HEK293 (cell line): ENCODE data around the gene MAPK14.

ENCODE experiments used
- GLIS1 ChIP-seq: fragments of 450-650 bp; formaldehyde crosslinking; IDR thresholded peaks from 2 replicates; pipeline ENCODE4 v1.5.1; 2016; ENCODE audit warnings: missing biosample characterization, missing genetic modification characterization
- INSM2 ChIP-seq: fragments of 450-650 bp; formaldehyde crosslinking; IDR thresholded peaks from 2 replicates; pipeline ENCODE4 v1.5.1; 2016; ENCODE audit warnings: missing biosample characterization, missing genetic modification characterization
- OSR2 ChIP-seq: fragments of 450-650 bp; formaldehyde crosslinking; IDR thresholded peaks from 2 replicates; pipeline ENCODE4 v1.5.1; 2016; ENCODE audit warnings: missing biosample characterization, missing genetic modification characterization
- SALL2 ChIP-seq: fragments of 450-650 bp; formaldehyde crosslinking; IDR thresholded peaks from 2 replicates; pipeline ENCODE4 v1.5.0; 2017; ENCODE audit warnings: missing biosample characterization, mild to moderate bottlenecking, missing genetic modification characterization, borderline replicate concordance
- YY1 ChIP-seq: fragments of 450-650 bp; formaldehyde crosslinking; IDR thresholded peaks from 2 replicates; pipeline ENCODE4 v1.5.1; 2018; ENCODE audit warnings: missing biosample characterization, missing genetic modification characterization
- ZBTB17 ChIP-seq: fragments of 450-650 bp; formaldehyde crosslinking; IDR thresholded peaks from 2 replicates; pipeline ENCODE4 v1.5.1; 2016; ENCODE audit warnings: missing biosample characterization, missing genetic modification characterization
- ZBTB20 ChIP-seq: fragments of 450-650 bp; formaldehyde crosslinking; IDR thresholded peaks from 2 replicates; pipeline ENCODE4 v1.5.1; 2016; ENCODE audit warnings: missing biosample characterization, missing genetic modification characterization
- ZNF335 ChIP-seq: fragments of 450-650 bp; formaldehyde crosslinking; conservative IDR thresholded peaks from 2 replicates; pipeline ENCODE4 v1.5.1; 2016; ENCODE audit warnings: missing biosample characterization, missing genetic modification characterization
- ZNF626 ChIP-seq: fragments of 450-650 bp; sonication (Bioruptor Pico); formaldehyde crosslinking; IDR thresholded peaks from 2 replicates; pipeline ENCODE4 v1.5.1; 2018; ENCODE audit warnings: missing biosample characterization, missing genetic modification characterization, inconsistent platforms
- ZNF629 ChIP-seq: fragments of 450-650 bp; formaldehyde crosslinking; IDR thresholded peaks from 2 replicates; pipeline ENCODE4 v1.5.1; 2017; ENCODE audit warnings: missing biosample characterization, missing genetic modification characterization
- TF ChIP-seq, protein P1 (sequence below): fragments of 450-650 bp; formaldehyde crosslinking; IDR thresholded peaks from 2 replicates; pipeline ENCODE4 v1.5.1; 2016; ENCODE audit warnings: missing biosample characterization, missing genetic modification characterization
- TF ChIP-seq, protein P2 (sequence below): fragments of 450-650 bp; formaldehyde crosslinking; IDR thresholded peaks from 2 replicates; pipeline ENCODE4 v1.5.1; 2016; ENCODE audit warnings: missing biosample characterization, missing genetic modification characterization
- TF ChIP-seq, protein P3 (sequence below): fragments of 450-650 bp; formaldehyde crosslinking; conservative IDR thresholded peaks from 2 replicates; pipeline ENCODE4 v1.5.1; 2016; ENCODE audit warnings: low read depth, missing biosample characterization, missing genetic modification characterization
- TF ChIP-seq, protein P4 (sequence below): sonication (generic); formaldehyde crosslinking; IDR thresholded peaks from 2 replicates; pipeline ENCODE4 v1.8.1; 2022; ENCODE audit warnings: mild to moderate bottlenecking, moderate library complexity, missing genetic modification reagents
- TF ChIP-seq, protein P5 (sequence below): fragments of 450-650 bp; formaldehyde crosslinking; IDR thresholded peaks from 2 replicates; pipeline ENCODE4 v1.5.1; 2016; ENCODE audit warnings: missing biosample characterization, missing genetic modification characterization

The MAPK14 gene

GRCh38 chr6:36028088-36028876 is 674 bp downstream of the MAPK14 start (continued):
- TF ChIP-seq, protein P1, sequence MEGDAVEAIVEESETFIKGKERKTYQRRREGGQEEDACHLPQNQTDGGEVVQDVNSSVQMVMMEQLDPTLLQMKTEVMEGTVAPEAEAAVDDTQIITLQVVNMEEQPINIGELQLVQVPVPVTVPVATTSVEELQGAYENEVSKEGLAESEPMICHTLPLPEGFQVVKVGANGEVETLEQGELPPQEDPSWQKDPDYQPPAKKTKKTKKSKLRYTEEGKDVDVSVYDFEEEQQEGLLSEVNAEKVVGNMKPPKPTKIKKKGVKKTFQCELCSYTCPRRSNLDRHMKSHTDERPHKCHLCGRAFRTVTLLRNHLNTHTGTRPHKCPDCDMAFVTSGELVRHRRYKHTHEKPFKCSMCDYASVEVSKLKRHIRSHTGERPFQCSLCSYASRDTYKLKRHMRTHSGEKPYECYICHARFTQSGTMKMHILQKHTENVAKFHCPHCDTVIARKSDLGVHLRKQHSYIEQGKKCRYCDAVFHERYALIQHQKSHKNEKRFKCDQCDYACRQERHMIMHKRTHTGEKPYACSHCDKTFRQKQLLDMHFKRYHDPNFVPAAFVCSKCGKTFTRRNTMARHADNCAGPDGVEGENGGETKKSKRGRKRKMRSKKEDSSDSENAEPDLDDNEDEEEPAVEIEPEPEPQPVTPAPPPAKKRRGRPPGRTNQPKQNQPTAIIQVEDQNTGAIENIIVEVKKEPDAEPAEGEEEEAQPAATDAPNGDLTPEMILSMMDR, result peak; percentile 66
- TF ChIP-seq ZBTB17 (0 out of 2 replicates have a peak, but pooled peaks have one; percentile 5), ZNF335 (tag by site-specific recombination) (peak; percentile 100), ZNF629 (no peak), YY1 (tag by site-specific recombination) (no peak), OSR2 (tag by site-specific recombination) (no peak), SALL2 (no peak), ZNF626 (no peak), INSM2 (tag by site-specific recombination) (peak; percentile 56; the same call in 1 of the 2 replicates), GLIS1 (0 out of 2 replicates have a peak, but pooled peaks have one; percentile 8), ZBTB20 (peak; percentile 71)
- TF ChIP-seq, protein P2, sequence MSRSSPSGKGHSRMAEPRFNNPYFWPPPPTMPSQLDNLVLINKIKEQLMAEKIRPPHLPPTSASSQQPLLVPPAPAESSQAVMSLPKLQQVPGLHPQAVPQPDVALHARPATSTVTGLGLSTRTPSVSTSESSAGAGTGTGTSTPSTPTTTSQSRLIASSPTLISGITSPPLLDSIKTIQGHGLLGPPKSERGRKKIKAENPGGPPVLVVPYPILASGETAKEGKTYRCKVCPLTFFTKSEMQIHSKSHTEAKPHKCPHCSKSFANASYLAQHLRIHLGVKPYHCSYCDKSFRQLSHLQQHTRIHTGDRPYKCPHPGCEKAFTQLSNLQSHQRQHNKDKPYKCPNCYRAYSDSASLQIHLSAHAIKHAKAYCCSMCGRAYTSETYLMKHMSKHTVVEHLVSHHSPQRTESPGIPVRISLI (tag by site-specific recombination), result peak; percentile 86
- TF ChIP-seq, protein P3, sequence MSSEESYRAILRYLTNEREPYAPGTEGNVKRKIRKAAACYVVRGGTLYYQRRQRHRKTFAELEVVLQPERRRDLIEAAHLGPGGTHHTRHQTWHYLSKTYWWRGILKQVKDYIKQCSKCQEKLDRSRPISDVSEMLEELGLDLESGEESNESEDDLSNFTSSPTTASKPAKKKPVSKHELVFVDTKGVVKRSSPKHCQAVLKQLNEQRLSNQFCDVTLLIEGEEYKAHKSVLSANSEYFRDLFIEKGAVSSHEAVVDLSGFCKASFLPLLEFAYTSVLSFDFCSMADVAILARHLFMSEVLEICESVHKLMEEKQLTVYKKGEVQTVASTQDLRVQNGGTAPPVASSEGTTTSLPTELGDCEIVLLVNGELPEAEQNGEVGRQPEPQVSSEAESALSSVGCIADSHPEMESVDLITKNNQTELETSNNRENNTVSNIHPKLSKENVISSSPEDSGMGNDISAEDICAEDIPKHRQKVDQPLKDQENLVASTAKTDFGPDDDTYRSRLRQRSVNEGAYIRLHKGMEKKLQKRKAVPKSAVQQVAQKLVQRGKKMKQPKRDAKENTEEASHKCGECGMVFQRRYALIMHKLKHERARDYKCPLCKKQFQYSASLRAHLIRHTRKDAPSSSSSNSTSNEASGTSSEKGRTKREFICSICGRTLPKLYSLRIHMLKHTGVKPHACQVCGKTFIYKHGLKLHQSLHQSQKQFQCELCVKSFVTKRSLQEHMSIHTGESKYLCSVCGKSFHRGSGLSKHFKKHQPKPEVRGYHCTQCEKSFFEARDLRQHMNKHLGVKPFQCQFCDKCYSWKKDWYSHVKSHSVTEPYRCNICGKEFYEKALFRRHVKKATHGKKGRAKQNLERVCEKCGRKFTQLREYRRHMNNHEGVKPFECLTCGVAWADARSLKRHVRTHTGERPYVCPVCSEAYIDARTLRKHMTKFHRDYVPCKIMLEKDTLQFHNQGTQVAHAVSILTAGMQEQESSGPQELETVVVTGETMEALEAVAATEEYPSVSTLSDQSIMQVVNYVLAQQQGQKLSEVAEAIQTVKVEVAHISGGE (tag by site-specific recombination), result 0 out of 2 replicates have a peak, but pooled peaks have one; percentile 35
- TF ChIP-seq, protein P4, sequence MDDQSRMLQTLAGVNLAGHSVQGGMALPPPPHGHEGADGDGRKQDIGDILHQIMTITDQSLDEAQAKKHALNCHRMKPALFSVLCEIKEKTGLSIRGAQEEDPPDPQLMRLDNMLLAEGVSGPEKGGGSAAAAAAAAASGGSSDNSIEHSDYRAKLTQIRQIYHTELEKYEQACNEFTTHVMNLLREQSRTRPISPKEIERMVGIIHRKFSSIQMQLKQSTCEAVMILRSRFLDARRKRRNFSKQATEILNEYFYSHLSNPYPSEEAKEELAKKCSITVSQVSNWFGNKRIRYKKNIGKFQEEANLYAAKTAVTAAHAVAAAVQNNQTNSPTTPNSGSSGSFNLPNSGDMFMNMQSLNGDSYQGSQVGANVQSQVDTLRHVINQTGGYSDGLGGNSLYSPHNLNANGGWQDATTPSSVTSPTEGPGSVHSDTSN (CRISPR knock-in tag), result peak; percentile 79; the same call in 1 of the 2 replicates
- TF ChIP-seq, protein P5, sequence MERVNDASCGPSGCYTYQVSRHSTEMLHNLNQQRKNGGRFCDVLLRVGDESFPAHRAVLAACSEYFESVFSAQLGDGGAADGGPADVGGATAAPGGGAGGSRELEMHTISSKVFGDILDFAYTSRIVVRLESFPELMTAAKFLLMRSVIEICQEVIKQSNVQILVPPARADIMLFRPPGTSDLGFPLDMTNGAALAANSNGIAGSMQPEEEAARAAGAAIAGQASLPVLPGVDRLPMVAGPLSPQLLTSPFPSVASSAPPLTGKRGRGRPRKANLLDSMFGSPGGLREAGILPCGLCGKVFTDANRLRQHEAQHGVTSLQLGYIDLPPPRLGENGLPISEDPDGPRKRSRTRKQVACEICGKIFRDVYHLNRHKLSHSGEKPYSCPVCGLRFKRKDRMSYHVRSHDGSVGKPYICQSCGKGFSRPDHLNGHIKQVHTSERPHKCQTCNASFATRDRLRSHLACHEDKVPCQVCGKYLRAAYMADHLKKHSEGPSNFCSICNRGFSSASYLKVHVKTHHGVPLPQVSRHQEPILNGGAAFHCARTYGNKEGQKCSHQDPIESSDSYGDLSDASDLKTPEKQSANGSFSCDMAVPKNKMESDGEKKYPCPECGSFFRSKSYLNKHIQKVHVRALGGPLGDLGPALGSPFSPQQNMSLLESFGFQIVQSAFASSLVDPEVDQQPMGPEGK (tag by site-specific recombination), result peak; percentile 74
